Raji (cell line): ENCODE data around the gene DMXL2.

Source experiments
- POLR2A ChIP-seq: IDR thresholded peaks from 2 replicates; pipeline ENCODE4 v1.6.1; 2011; ENCODE audit warnings: low read depth, low read length, control low read depth; ENCODE audit not compliant: insufficient read depth

Gene DMXL2

DNA sequence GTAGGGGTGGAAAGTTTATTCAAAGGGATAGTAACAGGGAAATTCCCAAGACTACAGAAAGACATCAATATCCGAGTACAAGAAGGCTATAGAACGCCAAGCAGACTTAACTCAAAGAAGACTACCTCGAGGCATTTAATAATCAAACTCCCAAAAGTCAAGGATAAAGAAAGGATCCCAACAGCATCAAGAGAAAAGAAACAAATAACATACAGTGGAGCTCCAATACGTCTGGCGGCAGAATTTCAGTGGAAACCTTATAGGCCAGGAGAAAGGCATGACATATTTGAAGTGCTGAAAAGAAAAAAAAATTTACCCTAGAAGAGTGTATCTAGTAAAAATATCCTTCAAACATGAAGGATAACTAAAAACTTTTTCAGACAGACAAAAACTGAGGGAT lies 95.6 kb downstream of the DMXL2 start:
- TF ChIP-seq POLR2A = no peak

DNA sequence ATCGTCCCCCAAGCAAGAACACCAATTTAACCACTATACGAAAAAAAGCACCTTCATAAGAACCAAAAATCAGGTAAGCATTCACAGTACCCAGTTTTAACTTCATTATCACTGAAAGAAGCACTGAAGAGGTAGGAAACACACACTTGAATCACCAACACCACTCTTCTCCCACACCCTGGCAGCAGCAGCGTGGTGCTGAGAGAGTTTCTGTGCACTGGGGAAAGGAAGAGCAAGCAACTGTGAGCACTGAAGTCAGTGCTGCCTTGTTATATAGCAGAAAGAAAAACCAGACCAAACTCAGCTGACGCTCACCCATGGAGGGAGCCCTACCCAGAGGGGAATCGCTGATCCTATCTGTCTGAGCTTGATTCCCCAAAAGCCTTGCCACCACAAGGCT lies 98.2 kb downstream of the DMXL2 start:
- no peak for TF ChIP-seq POLR2A

- TF ChIP-seq POLR2A = no peak
Measured at GRCh38 chr15:51516291-51516690, 106.3 kb downstream of the DMXL2 start.

GRCh38 chr15:51505251-51505650 lies 117.3 kb downstream of the DMXL2 start:
- TF ChIP-seq POLR2A = no peak

DNA sequence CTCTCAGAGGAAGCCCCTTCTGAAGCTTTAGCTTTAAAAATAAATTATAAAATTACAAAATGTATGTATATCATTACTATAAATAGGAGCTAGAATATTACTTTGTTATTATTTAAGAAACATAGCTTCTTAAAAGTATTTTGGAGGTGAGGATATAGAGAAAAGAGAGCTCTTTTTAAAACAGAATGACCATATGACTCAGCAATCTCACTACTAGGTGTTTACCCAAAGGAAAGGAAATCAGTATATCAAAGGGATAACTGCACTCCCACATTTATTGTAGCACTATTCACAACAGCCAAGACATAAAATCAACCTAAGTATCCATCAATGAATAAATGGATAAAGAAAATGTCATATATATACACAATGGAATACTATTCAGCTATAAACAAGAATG lies 119.6 kb downstream of the DMXL2 start:
- TF ChIP-seq POLR2A = no peak

GRCh38 chr15:51499379-51499976 lies 123.1 kb downstream of the DMXL2 start:
- no peak for TF ChIP-seq POLR2A

DNA sequence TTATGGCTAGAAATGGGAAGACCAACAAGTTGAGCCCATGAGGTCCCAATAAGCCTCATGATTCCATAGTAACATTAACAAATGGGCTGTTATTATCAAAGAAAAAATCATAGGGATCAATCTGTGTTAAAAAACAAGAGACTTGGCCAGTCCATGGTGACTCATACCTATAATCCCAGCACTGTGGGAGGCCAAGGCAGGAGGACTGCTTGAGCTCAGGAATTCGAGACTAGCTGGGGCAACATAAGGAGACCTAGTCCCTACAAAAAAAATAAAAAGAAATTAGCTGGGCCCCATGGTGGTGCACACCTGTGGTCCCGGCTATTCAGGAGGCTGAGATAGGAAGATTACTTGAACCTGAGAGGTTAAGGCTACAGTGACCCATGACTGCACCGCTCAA lies 124.8 kb downstream of the DMXL2 start:
- TF ChIP-seq POLR2A = no peak

DNA sequence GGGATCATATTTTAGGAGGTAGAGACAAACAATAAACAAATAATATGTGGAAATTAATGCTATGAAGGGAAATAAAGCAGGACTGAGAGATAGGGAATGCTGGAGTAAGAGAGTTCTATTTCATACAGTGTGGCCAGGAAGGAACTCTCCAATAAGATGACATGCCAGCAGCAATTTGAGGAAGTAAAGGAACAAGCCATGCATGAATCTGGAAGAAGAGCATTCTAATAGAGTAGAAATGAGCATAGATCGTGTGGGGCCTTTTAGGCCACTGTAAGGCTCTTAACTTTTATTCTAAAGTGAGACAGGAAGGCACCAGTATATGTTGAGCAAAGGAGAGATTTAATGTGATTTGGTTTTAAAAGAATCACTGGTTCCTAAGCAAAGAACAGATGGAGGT lies 126.3 kb downstream of the DMXL2 start:
- TF ChIP-seq POLR2A = no peak

GRCh38 chr15:51494411-51495314 lies 127.9 kb downstream of the DMXL2 start:
- TF ChIP-seq POLR2A = no peak

GRCh38 chr15:51493892-51494291 lies 128.7 kb downstream of the DMXL2 start:
- no peak for TF ChIP-seq POLR2A

GRCh38 chr15:51492528-51492927 lies 130.0 kb downstream of the DMXL2 start:
- TF ChIP-seq POLR2A = no peak

DNA sequence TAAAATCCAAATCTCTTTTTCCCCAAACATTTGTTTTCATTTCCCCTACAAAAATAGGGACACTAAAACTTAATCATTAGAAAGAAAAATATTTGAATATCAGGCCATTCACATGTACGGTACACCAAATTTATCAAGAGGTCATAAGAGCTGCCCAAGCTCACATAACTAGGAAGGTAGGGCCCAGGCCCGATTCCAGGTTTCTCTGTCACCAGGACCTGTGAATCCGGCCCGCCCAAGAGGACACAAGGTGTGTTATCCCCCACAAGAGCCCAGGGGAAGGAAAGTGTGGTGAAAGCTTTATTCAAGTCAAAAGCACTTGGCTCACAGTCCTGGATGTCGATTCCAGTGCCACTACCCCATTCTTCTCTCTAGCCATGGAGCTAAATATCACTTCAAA lies 130.6 kb downstream of the DMXL2 start:
- no peak for TF ChIP-seq POLR2A

GRCh38 chr15:51484781-51485180 lies 137.8 kb downstream of the DMXL2 start:
- no peak for TF ChIP-seq POLR2A

GRCh38 chr15:51483985-51484384 lies 138.6 kb downstream of the DMXL2 start:
- TF ChIP-seq POLR2A = no peak

DNA sequence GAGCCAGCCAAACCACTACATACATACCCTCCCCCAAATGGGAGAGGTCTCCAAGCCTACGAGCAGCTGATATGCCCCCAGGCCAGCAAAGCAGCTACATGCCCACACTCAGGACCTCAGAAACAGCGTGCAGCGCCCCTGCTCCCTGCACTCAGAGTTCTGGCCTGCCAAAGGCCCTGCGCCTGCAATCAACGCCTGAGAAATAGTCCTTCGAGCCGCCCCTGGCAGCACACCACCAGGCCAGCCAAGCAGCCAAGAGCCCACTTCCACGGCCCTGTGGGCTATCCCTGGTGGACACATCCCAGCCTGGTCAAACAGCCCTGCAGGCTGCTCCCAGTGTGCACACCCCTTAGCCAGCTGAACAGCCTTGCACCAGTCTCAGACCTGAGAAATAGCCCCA lies 139.1 kb downstream of the DMXL2 start:
- TF ChIP-seq POLR2A = no peak

GRCh38 chr15:51475736-51476135 lies 146.8 kb downstream of the DMXL2 start:
- TF ChIP-seq POLR2A = no peak

- no peak for TF ChIP-seq POLR2A
Measured at GRCh38 chr15:51470512-51470911, 152.1 kb downstream of the DMXL2 start.

DNA sequence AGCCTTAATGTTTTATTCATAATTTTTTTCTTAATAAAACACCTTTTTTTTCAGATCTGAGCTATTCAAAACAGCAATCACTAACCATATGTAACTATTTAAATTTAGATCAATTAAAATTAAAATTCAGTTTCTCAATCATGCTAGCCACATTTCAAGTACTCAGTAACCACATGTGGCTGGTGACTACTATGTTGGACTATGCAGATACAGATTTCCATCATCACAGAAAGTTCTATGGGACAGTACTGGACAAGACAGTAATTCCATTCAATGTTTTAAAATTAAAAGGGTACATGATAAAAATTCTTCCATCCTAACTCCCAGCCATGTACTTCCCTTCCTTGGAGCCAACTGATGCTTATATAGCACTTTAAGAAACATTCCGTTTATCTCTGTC lies 161.8 kb downstream of the DMXL2 start:
- TF ChIP-seq POLR2A = no peak
